GM12873 (cell line): ENCODE measurements around the gene SGTB.

Experiments
- CTCF ChIP-seq: IDR thresholded peaks from 2 replicates; pipeline ENCODE4 v1.5.1; 2012; ENCODE audit warnings: low read depth, mild to moderate bottlenecking, moderate library complexity, low read length, control low read depth; ENCODE audit not compliant: insufficient read depth; ENCODE audit errors: missing control alignments

Gene SGTB

GRCh38 chr5:65624025-65624570, 97.8 kb downstream of the SGTB start, which contains the start of gene TRIM23:
Gene TRIM23 (minus strand): TSS chr5:65624333. CDS start chr5:65624274, 59 bp downstream.
- peak; percentile 30 for TF ChIP-seq CTCF

GRCh38 chr5:65623482-65623881, 98.4 kb downstream of the SGTB start:
- no peak for TF ChIP-seq CTCF

- TF ChIP-seq CTCF, result no peak
These were observed 101.9 kb downstream of the SGTB start for GRCh38 chr5:65620021-65620420.
